Prostate gland (tissue), 2 donors: ENCODE measurements around the gene TFPI. TPM values are rescaled to one million over a fixed set of nuclear protein-coding genes. Genes with fewer than 3 reads are reported as not detected.
"Not testable (repeated sequence)": the region's sequence is repeated elsewhere in the genome, so short reads cannot be mapped to it uniquely, and the experiment has no call there.

Source experiments
- DNase-seq: peaks from one replicate; pipeline ENCODE4 v3.0.0-alpha.2; 2019; ENCODE audit warnings: low spot score
- H3K27ac ChIP-seq, 2 donors: fragments of 200-600 bp; sonication (generic); 2 replicates each; pipeline ENCODE4 v1.5.1; 2017 to 2019
- H3K27me3 ChIP-seq: fragments of 200-600 bp; sonication (generic); replicated peaks from 2 replicates; pipeline ENCODE4 v1.5.1; 2019; ENCODE audit not compliant: insufficient read depth
- H3K36me3 ChIP-seq, 2 donors: fragments of 200-600 bp; sonication (generic); 1 replicate in 1 of 2; 2 replicates in 1 of 2; pipeline versions ENCODE4 v1.5.1 to v1.8.1; 2017 to 2019
- H3K4me1 ChIP-seq: fragments of 200-600 bp; sonication (generic); replicated peaks from 2 replicates; pipeline ENCODE4 v1.5.1; 2019
- H3K4me3 ChIP-seq, 2 donors: fragments of 200-600 bp; sonication (generic); 2 replicates each; pipeline ENCODE4 v1.5.1; 2017 to 2019
- H3K9me3 ChIP-seq: fragments of 200-600 bp; sonication (generic); 2 replicates; pipeline ENCODE4 v1.5.1; 2017
- CTCF ChIP-seq, 4 experiments: fragments of 200-600 bp in 2 of 4; fragments of 450-650 bp in 2 of 4; sonication (generic) in 2 of 4; IDR thresholded peaks; 1 replicate in 3 of 4; 2 replicates in 1 of 4; pipeline ENCODE4 v1.5.1; 2016 to 2019; ENCODE audit warnings: antibody characterized with exemption in 4 of 4, mild to moderate bottlenecking in 2 of 4, moderate library complexity in 2 of 4
- POLR2A ChIP-seq: fragments of 450-650 bp; IDR thresholded peaks from one replicate; pipeline ENCODE4 v1.6.1; 2016; ENCODE audit warnings: antibody characterized with exemption, mild to moderate bottlenecking
- POLR2AphosphoS5 ChIP-seq: sonication (generic); formaldehyde crosslinking; IDR thresholded peaks from one replicate; pipeline ENCODE4 v1.6.1; 2017; ENCODE audit warnings: antibody characterized with exemption
- WGBS: methylation state at CpG from one replicate; pipeline ENCODE4 v1.1.5; 2018; 5-methylcytosine and 5-hydroxymethylcytosine counted together
- intact Hi-C: fragments of 100-400 bp; cut with DNase I; formaldehyde crosslinking; loops from one replicate; pipeline ENCODE4 v1.14.2; 2022
- total RNA-seq, 2 donors: library from RNA; depleted of rRNA; stranded (reverse); fragments of >200 nt; gene quantifications; one replicate each; pipeline ENCODE4 v1.1.0, GENCODE V29; 2016

Gene TFPI
- total RNA-seq, 2 donors from 2014 or later: 7.0 to 19.5 TPM

- 88% methylated on average over 9 of the region's 9 CpGs for WGBS
- Histone ChIP-seq H3K27me3 (no peaks in the 10 kb centered on the region), H3K9me3 (no peaks in the 10 kb centered on the region), H3K27ac (no peak overlapping the region), H3K36me3 (no peaks in the 10 kb centered on the region), H3K4me1 (no peaks in the 10 kb centered on the region), H3K4me3 (no peak overlapping the region)
- TF ChIP-seq POLR2A: no peak
- TF ChIP-seq POLR2AphosphoS5: no peak
- TF ChIP-seq CTCF (IDR thresholded peaks at IDR 0.05): no peak
- intact Hi-C loops: no loop called here
- DNase-seq: no peak
Measured at GRCh38 chr2:187511356-187512315, 42.6 kb downstream of the TFPI start.

GRCh38 chr2:187510419-187511355, 43.5 kb downstream of the TFPI start:
- H3K4me3 ChIP-seq, DNase-seq, H3K27me3 ChIP-seq, H3K27ac ChIP-seq, intact Hi-C loops, H3K4me1 ChIP-seq, H3K36me3 ChIP-seq, H3K9me3 ChIP-seq: not testable (repeated sequence)
- 84% methylated on average over 18 of the region's 18 CpGs for WGBS

- no peak for TF ChIP-seq CTCF (IDR thresholded peaks at IDR 0.05)
- TF ChIP-seq POLR2A: no peak
- no peak for TF ChIP-seq POLR2AphosphoS5
- Histone ChIP-seq H3K4me3 (no peak overlapping the region), H3K36me3 (no peaks in the 10 kb centered on the region), H3K4me1 (no peaks in the 10 kb centered on the region), H3K9me3 (no peaks in the 10 kb centered on the region), H3K27me3 (no peaks in the 10 kb centered on the region), H3K27ac (no peak overlapping the region)
- intact Hi-C loops: loop anchor here (10.0 kb wide), 1 partner anchor 1005 kb away; no protein-coding TSS in a partner anchor
- WGBS: 31% methylated on average over 4 of the region's 4 CpGs
- DNase-seq: no peak
Measured at GRCh38 chr2:187509667-187510417, 44.4 kb downstream of the TFPI start.

DNA sequence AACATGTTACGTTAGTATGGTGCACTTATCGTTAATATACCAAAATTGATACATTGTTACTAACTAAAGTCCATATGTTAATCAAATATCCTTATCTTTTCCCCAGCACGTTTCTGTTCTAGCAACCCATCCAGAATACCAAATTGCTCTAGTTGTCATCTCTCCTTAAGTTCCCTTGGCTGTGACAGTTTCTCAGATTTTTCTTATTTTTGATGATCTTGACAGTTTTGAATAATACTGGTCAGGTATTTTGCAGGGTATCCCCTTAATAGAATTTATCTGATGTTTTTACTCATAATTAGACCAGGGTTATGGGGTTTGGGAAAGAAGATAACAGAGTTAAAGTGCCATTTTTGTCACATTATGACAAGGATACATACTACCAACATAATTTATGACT, 47.8 kb downstream of the TFPI start:
- DNase-seq: no peak
- WGBS: 88% methylated on average over 3 of the region's 3 CpGs
- intact Hi-C loops: loop anchor here (10.0 kb wide), 1 partner anchor 1008 kb away; no protein-coding TSS in a partner anchor
- no peak overlapping the region for H3K4me3 ChIP-seq
- no peaks in the 10 kb centered on the region for H3K36me3 ChIP-seq
- TF ChIP-seq CTCF (IDR thresholded peaks at IDR 0.05) (no peak), POLR2A (no peak), POLR2AphosphoS5 (no peak)
- H3K27ac ChIP-seq: no peak overlapping the region
- H3K4me1 ChIP-seq: no peaks in the 10 kb centered on the region
- no peaks in the 10 kb centered on the region for H3K9me3 ChIP-seq
- no peaks in the 10 kb centered on the region for H3K27me3 ChIP-seq
